Panc1 (cell line): Measurements from ENCODE around the gene GPRC5C. TPM values are rescaled to one million over a fixed set of nuclear protein-coding genes. Genes with fewer than 3 reads are reported as not detected.

Experiments used
- ATAC-seq: fragments of 200-7000 bp; cut with Tn5 transposase; 2 replicates; pipeline ENCODE4 v1.9.1; 2020; ENCODE audit warnings: mild to moderate bottlenecking, moderate library complexity
- BruUV-seq: library from RNA; stranded (reverse); fragments of 400-500 nt; replicated peaks from 2 replicates; lab custom pipeline; 2021; lab: Mats Ljungman, UMichigan
- CTCF ChIA-PET: fragments of 300-600 bp; sonication (Branson Sonifier 250); formaldehyde crosslinking; loops from one replicate; lab custom pipeline; 2022; ENCODE audit warnings: antibody characterized with exemption; lab: Charles Lee
- POLR2A ChIA-PET: fragments of 300-600 bp; sonication (Branson Sonifier 250); formaldehyde crosslinking; loops from one replicate; lab custom pipeline; 2022; ENCODE audit warnings: antibody characterized with exemption; lab: Charles Lee
- DNase-seq: peaks from one replicate; pipeline ENCODE4 v3.0.0-alpha.2; 2010; ENCODE audit warnings: low read depth, low spot score
- H3K27ac ChIP-seq: 2 replicates; pipeline ENCODE4 v1.5.1; 2011; ENCODE audit warnings: mild to moderate bottlenecking, low read length, inconsistent platforms
- H3K27me3 ChIP-seq: fragments of 200-500 bp; sonication (Bioruptor generic); 2 replicates; pipeline ENCODE4 v1.6.0; 2014; ENCODE audit warnings: low read length, inconsistent platforms; ENCODE audit not compliant: control insufficient read depth, insufficient read depth
- H3K36me3 ChIP-seq: fragments of 200-500 bp; sonication (Bioruptor generic); 2 replicates; pipeline ENCODE4 v1.5.1; 2014; ENCODE audit warnings: inconsistent platforms, mild to moderate bottlenecking, low read length, moderate library complexity; ENCODE audit not compliant: control insufficient read depth, insufficient read depth
- H3K4me1 ChIP-seq: 2 replicates; pipeline ENCODE4 v1.5.1; 2011; ENCODE audit warnings: inconsistent platforms, mild to moderate bottlenecking, low read length, moderate library complexity; ENCODE audit not compliant: control insufficient read depth, insufficient read depth
- H3K4me3 ChIP-seq, 2 experiments: 2 replicates each; pipeline ENCODE4 v1.5.1; 2011 to 2012; ENCODE audit warnings: low read depth in 2 of 2, low read length in 2 of 2, mild to moderate bottlenecking in 2 of 2, inconsistent platforms in 1 of 2, moderate library complexity in 1 of 2
- H3K9me3 ChIP-seq: fragments of 200-500 bp; sonication (Bioruptor generic); 2 replicates; pipeline ENCODE4 v1.5.1; 2014; ENCODE audit warnings: low read depth, mild to moderate bottlenecking, inconsistent platforms, low read length, moderate library complexity; ENCODE audit not compliant: control insufficient read depth, insufficient read depth
- POLR2AphosphoS5 ChIP-seq: IDR thresholded peaks from 2 replicates; pipeline ENCODE4 v1.6.1; 2012; ENCODE audit warnings: mild to moderate bottlenecking, low read depth, low read length, moderate library complexity
- SIN3A ChIP-seq: IDR thresholded peaks from 2 replicates; pipeline ENCODE4 v1.6.1; 2012; ENCODE audit warnings: low read depth, mild to moderate bottlenecking, low read length, moderate library complexity, borderline replicate concordance; ENCODE audit not compliant: insufficient read depth
- TCF7L2 ChIP-seq: IDR thresholded peaks from 2 replicates; pipeline ENCODE4 v1.6.1; 2011; ENCODE audit warnings: mild to moderate bottlenecking, low read depth, low read length, inconsistent platforms
- in situ Hi-C: cut with HindIII; loops from 2 replicates; pipeline ENCODE4 v1.10.0; 2016; ENCODE audit warnings: low sequenced_read_pairs, low pct_unique_long_range_greater_than_20kb
- intact Hi-C: fragments of 100-400 bp; cut with micrococcal nuclease; formaldehyde crosslinking; loops from one replicate; pipeline ENCODE4 v1.10.0; 2022; ENCODE audit not compliant: unreplicated experiment
- total RNA-seq: library from RNA; stranded (reverse); gene quantifications from one replicate; pipeline ENCODE4 v1.2.1, GENCODE V29; 2021; ENCODE audit not compliant: unreplicated experiment
- TF ChIP-seq, protein P1 (sequence below): fragments of 450-650 bp; IDR thresholded peaks from 2 replicates; pipeline ENCODE4 v1.5.1; 2017; ENCODE audit warnings: mild to moderate bottlenecking
- TF ChIP-seq, protein P2 (sequence below), 2 experiments: IDR thresholded peaks; 2 replicates each; pipeline ENCODE4 v1.6.1; 2011 to 2012; ENCODE audit warnings: low read depth in 2 of 2, control low read depth in 1 of 2, low read length in 1 of 2, mild to moderate bottlenecking in 1 of 2, moderate library complexity in 1 of 2; ENCODE audit not compliant: insufficient read depth in 1 of 2

Gene GPRC5C
- total RNA-seq, 1 experiment from 2014 or later, result 57.1 TPM

DNA sequence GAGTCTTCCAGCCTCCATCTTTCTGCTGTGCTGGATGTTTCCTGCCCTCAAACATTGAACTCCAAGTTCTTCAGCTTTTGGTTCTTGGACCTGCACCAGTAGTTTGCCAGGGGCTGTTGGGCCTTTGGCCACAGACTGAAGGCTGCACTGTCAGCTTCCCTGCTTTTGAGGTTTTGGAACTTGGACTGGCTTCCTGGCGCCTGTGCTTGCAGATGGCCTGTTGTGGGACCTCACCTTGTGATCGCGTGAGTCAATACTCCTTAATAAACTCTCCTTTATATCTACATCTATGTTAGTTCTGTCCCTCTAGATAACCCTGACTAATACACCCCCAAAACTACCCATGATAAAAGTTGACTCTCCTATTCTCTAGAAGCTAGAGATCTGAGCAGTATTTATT is 26.9 kb downstream of the GPRC5C start:
- Histone ChIP-seq H3K27me3 (0 out of 2 replicates have a peak, but pooled peaks cover 2% of the 10 kb centered on the region), H3K9me3 (no peaks in the 10 kb centered on the region), H3K27ac (no peak overlapping the region), H3K4me3 (no peak overlapping the region), H3K4me1 (peaks cover 11% of the 10 kb centered on the region), H3K36me3 (no peaks in the 10 kb centered on the region)
- DNase-seq (no peak), ATAC-seq (no peak)
- in situ Hi-C loops, result no loop called here
- ChIA-PET POLR2A (interaction anchor here (0.6 kb wide), 1 partner anchor 154 kb away, joined by 14 read pairs; no protein-coding TSS in a partner anchor), CTCF (interaction anchor here (6.4 kb wide), 1 partner anchor 79 kb away, joined by 62 read pairs; no protein-coding TSS in a partner anchor)
- intact Hi-C loops, result no loop called here
- TF ChIP-seq POLR2AphosphoS5 (no peak), SIN3A (no peak), TCF7L2 (no peak)
- TF ChIP-seq, protein P1, sequence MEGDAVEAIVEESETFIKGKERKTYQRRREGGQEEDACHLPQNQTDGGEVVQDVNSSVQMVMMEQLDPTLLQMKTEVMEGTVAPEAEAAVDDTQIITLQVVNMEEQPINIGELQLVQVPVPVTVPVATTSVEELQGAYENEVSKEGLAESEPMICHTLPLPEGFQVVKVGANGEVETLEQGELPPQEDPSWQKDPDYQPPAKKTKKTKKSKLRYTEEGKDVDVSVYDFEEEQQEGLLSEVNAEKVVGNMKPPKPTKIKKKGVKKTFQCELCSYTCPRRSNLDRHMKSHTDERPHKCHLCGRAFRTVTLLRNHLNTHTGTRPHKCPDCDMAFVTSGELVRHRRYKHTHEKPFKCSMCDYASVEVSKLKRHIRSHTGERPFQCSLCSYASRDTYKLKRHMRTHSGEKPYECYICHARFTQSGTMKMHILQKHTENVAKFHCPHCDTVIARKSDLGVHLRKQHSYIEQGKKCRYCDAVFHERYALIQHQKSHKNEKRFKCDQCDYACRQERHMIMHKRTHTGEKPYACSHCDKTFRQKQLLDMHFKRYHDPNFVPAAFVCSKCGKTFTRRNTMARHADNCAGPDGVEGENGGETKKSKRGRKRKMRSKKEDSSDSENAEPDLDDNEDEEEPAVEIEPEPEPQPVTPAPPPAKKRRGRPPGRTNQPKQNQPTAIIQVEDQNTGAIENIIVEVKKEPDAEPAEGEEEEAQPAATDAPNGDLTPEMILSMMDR, result no peak
- TF ChIP-seq, protein P2, sequence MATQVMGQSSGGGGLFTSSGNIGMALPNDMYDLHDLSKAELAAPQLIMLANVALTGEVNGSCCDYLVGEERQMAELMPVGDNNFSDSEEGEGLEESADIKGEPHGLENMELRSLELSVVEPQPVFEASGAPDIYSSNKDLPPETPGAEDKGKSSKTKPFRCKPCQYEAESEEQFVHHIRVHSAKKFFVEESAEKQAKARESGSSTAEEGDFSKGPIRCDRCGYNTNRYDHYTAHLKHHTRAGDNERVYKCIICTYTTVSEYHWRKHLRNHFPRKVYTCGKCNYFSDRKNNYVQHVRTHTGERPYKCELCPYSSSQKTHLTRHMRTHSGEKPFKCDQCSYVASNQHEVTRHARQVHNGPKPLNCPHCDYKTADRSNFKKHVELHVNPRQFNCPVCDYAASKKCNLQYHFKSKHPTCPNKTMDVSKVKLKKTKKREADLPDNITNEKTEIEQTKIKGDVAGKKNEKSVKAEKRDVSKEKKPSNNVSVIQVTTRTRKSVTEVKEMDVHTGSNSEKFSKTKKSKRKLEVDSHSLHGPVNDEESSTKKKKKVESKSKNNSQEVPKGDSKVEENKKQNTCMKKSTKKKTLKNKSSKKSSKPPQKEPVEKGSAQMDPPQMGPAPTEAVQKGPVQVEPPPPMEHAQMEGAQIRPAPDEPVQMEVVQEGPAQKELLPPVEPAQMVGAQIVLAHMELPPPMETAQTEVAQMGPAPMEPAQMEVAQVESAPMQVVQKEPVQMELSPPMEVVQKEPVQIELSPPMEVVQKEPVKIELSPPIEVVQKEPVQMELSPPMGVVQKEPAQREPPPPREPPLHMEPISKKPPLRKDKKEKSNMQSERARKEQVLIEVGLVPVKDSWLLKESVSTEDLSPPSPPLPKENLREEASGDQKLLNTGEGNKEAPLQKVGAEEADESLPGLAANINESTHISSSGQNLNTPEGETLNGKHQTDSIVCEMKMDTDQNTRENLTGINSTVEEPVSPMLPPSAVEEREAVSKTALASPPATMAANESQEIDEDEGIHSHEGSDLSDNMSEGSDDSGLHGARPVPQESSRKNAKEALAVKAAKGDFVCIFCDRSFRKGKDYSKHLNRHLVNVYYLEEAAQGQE (IDR thresholded peaks at IDR 0.05; ENCODE audit: insufficient read depth in 1 of 2, low read depth in 2 of 2, low read length in 1 of 2), result no peak
- no TSS peak for BruUV-seq

DNA sequence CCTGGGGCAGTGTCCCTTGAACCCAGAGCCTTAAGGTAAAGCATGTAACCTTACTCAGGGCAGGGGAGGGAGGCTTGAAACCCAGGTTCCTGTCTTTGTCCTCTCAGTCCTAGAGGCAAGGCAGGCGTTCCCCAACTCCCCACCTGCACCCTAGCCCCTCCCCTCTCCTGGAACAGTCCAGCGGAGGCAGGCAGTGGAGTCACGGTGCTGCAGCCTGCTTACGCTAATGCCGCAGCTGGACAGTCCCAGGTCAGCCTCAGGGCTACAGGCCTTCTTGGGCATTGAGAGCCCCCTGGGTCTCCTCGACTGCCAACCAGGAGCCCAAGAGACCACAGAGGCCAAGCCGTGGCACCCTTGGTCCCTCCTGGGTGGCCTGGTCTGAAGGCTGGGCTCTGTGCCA is 27.7 kb downstream of the GPRC5C start:
- no TSS peak for BruUV-seq
- ATAC-seq, result no peak
- in situ Hi-C loops, result no loop called here
- no peaks in the 10 kb centered on the region for H3K36me3 ChIP-seq
- H3K27me3 ChIP-seq, result 0 out of 2 replicates have a peak, but pooled peaks cover 2% of the 10 kb centered on the region
- H3K27ac ChIP-seq, result no peak overlapping the region
- POLR2A ChIA-PET, result no interaction called here
- no peaks in the 10 kb centered on the region for H3K9me3 ChIP-seq
- TF ChIP-seq TCF7L2, result no peak
- peaks cover 5% of the 10 kb centered on the region for H3K4me1 ChIP-seq
- intact Hi-C loops, result no loop called here
- DNase-seq, result no peak
- CTCF ChIA-PET, result interaction anchor here (0.5 kb wide), 1 partner anchor 1039 kb away, joined by 3 read pairs; no protein-coding TSS in a partner anchor
- H3K4me3 ChIP-seq, result no peak overlapping the region

DNA sequence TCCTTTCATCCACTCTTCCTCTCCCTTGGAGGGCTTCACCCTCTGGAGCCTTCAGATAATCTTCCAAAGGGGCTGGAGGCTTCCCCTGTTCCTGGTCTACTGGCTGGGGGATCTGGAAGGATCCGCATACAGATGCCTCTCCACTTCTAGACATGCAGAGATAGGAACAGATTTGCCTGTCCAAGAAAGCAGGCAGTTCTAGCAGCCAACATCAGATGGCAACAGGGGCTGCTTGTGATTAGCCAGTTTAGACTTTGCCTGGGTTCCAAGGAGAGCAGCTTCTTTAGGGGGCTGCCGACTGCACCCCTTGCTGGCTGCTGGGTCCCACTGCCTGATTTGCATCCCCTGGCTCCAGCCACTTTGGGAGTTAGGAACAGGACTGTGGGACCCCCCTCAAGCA is 28.4 kb downstream of the GPRC5C start:
- ChIA-PET POLR2A (no interaction called here), CTCF (interaction anchor here (0.5 to 0.7 kb wide), 2 partner anchors 114 to 1039 kb away, joined by 3 to 4 read pairs; no protein-coding TSS in a partner anchor)
- intact Hi-C loops, result no loop called here
- no peak for TF ChIP-seq POLR2AphosphoS5
- TF ChIP-seq SIN3A, result no peak
- TF ChIP-seq, protein P2 (IDR thresholded peaks at IDR 0.05; ENCODE audit: insufficient read depth in 1 of 2, low read depth in 2 of 2, low read length in 1 of 2), result no peak
- TF ChIP-seq, protein P1, result no peak
- TF ChIP-seq TCF7L2, result no peak
- H3K9me3 ChIP-seq, result no peaks in the 10 kb centered on the region
- H3K36me3 ChIP-seq, result no peaks in the 10 kb centered on the region
- ATAC-seq (no peak), DNase-seq (no peak)
- H3K27me3 ChIP-seq, result 0 out of 2 replicates have a peak, but pooled peaks cover 2% of the 10 kb centered on the region
- no peak overlapping the region for H3K27ac ChIP-seq
- in situ Hi-C loops, result no loop called here
- H3K4me1 ChIP-seq, result no peaks in the 10 kb centered on the region
- no peak overlapping the region for H3K4me3 ChIP-seq
- BruUV-seq, result no TSS peak
